Measurements from ENCODE around the gene TESK2. TPM values are rescaled to one million over a fixed set of nuclear protein-coding genes. Genes with fewer than 3 reads are reported as not detected.

TESK2 gene
- polyA plus RNA-seq, 1 of the 3 experiments (the other 2 are of a cell fraction), result 1.3 TPM

GRCh38 chr1:45348020-45348419, 142.9 kb downstream of the TESK2 start:
- WGBS (ENCODE audit: low lambda C conversion rate), result 100% methylated on average over 1 of the region's 2 CpGs
- Histone ChIP-seq H3K36me3 (replicated peaks in 1 of 2; ENCODE audit: control insufficient read depth in 1 of 2, insufficient read depth in 2 of 2, low read length in 1 of 2) (peaks cover 9 to 22% of the 10 kb centered on the region in 2 experiments), H3F3A (replicated peaks; ENCODE audit: insufficient read depth) (no peaks in the 10 kb centered on the region), H3K4me3 (ENCODE audit: low read depth in 2 of 2, low read length in 1 of 2) (no peak overlapping the region), H3K9me3 (no peaks in the 10 kb centered on the region), H2AFZ (ENCODE audit: low read depth) (no peak overlapping the region), H3K4me2 (peak overlapping the region; percentile 30; the same call in 1 of the 2 replicates), H3K9ac (no peak overlapping the region), H3K27ac (ENCODE audit: low read depth in 2 of 2, low read length in 1 of 2) (peak overlapping the region in 1 of 2 experiments; percentile 23; a peak in 1 of 4 replicates), H3K4me1 (ENCODE audit: control insufficient read depth in 1 of 2, insufficient read depth in 2 of 2, low read depth in 1 of 2, low read length in 1 of 2) (peaks cover 8 to 11% of the 10 kb centered on the region in 2 experiments; a peak in 2 of 4 replicates), H3K27me3 (ENCODE audit: insufficient read depth) (no peaks in the 10 kb centered on the region), H3K79me2 (ENCODE audit: insufficient read depth) (no peaks in the 10 kb centered on the region), H4K20me1 (ENCODE audit: insufficient read depth) (no peaks in the 10 kb centered on the region), H3K9me2 (no peaks in the 10 kb centered on the region)
- CTCF ChIA-PET, result interaction anchor here (0.6 to 8.8 kb wide), 3 partner anchors 11 to 330 kb away, joined by 3 to 55 read pairs (median 11); partner anchors contain the start of gene TESK2
- TF ChIP-seq MEF2A (IDR thresholded peaks at IDR 0.05; ENCODE audit: borderline replicate concordance, low read depth), result no peak
- TF ChIP-seq MAX (IDR thresholded peaks at IDR 0.05; ENCODE audit: low read depth), result no peak
- TF ChIP-seq USF2 (IDR thresholded peaks at IDR 0.05; ENCODE audit: borderline replicate concordance, low read depth, low read length), result no peak
- no peak for TF ChIP-seq RAD21 (IDR thresholded peaks at IDR 0.05; ENCODE audit: low read length)
- TF ChIP-seq TAF1 (IDR thresholded peaks at IDR 0.05; ENCODE audit: borderline replicate concordance, low read depth, low read length), result no peak
- TF ChIP-seq RCOR1 (IDR thresholded peaks at IDR 0.05; ENCODE audit: low read length), result no peak
- TF ChIP-seq JUND (IDR thresholded peaks at IDR 0.05), result peak; percentile 27; the same call in 1 of the 2 replicates
- no peak for TF ChIP-seq REST (IDR thresholded peaks at IDR 0.05; ENCODE audit: low read depth, low read length)
- no peak for DNase-seq
- POLR2A ChIA-PET, result no interaction called here

- no peaks in the 10 kb centered on the region for H3K9me3 ChIP-seq
- POLR2A ChIA-PET, result no interaction called here
- H3K4me3 ChIP-seq (ENCODE audit: low read depth in 2 of 2, low read length in 1 of 2), result no peak overlapping the region
- WGBS (ENCODE audit: low lambda C conversion rate), result 100% methylated on average over 2 of the region's 2 CpGs
- no peak overlapping the region for H3K4me2 ChIP-seq
- no peak overlapping the region for H3K9ac ChIP-seq
- H3K36me3 ChIP-seq (replicated peaks in 1 of 2; ENCODE audit: control insufficient read depth in 1 of 2, insufficient read depth in 2 of 2, low read length in 1 of 2), result peaks cover 14 to 36% of the 10 kb centered on the region in 2 experiments
- peaks cover 7% of the 10 kb centered on the region for H3K79me2 ChIP-seq (ENCODE audit: insufficient read depth)
- H4K20me1 ChIP-seq (ENCODE audit: insufficient read depth), result no peaks in the 10 kb centered on the region
- H2AFZ ChIP-seq (ENCODE audit: low read depth), result no peak overlapping the region
- CTCF ChIA-PET, result interaction anchor here (1.2 to 8.8 kb wide), 3 partner anchors 13 to 166 kb away, joined by 5 to 55 read pairs (median 5); partner anchors contain the start of gene TESK2
- no peaks in the 10 kb centered on the region for H3F3A ChIP-seq (replicated peaks; ENCODE audit: insufficient read depth)
- peaks cover 8 to 11% of the 10 kb centered on the region in 2 experiments; a peak in 2 of 4 replicates for H3K4me1 ChIP-seq (ENCODE audit: control insufficient read depth in 1 of 2, insufficient read depth in 2 of 2, low read depth in 1 of 2, low read length in 1 of 2)
- no peak for TF ChIP-seq IRF3 (IDR thresholded peaks at IDR 0.05; ENCODE audit: low read depth, low read length)
- TF ChIP-seq USF1 (IDR thresholded peaks at IDR 0.05; ENCODE audit: borderline replicate concordance, low read depth), result no peak
- TF ChIP-seq USF2 (IDR thresholded peaks at IDR 0.05; ENCODE audit: borderline replicate concordance, low read depth, low read length), result no peak
- TF ChIP-seq RFX5 (IDR thresholded peaks at IDR 0.05; ENCODE audit: low read length), result no peak
- 0 out of 2 replicates have a peak, but pooled peaks have one; percentile 6 for TF ChIP-seq POLR2AphosphoS5 (IDR thresholded peaks at IDR 0.05; ENCODE audit: low read depth, low read length)
- TF ChIP-seq SMC3 (IDR thresholded peaks at IDR 0.05; ENCODE audit: low read depth, low read length), result no peak
- no peak overlapping the region for H3K27ac ChIP-seq (ENCODE audit: low read depth in 2 of 2, low read length in 1 of 2)
- no peak for DNase-seq
- H3K9me2 ChIP-seq, result no peaks in the 10 kb centered on the region
- no peaks in the 10 kb centered on the region for H3K27me3 ChIP-seq (ENCODE audit: insufficient read depth)
Observed at GRCh38 chr1:45346473-45346872, 144.5 kb downstream of the TESK2 start.
